AG08396 (cell line): Measurements from ENCODE around the gene NKIRAS1.

Experiments
- DNase-seq: peaks from one replicate; pipeline ENCODE4 v3.0.0; 2012; ENCODE audit warnings: low spot score, mixed read lengths

NKIRAS1 gene

GRCh38 chr3:23916886-23917678, at the start of gene NKIRAS1, which contains the start of gene RPL15:
TSS of gene NKIRAS1 (minus strand) at chr3:23916990. CDS start at chr3:23910904, 6,086 bp downstream.
TSS of gene RPL15 (plus strand) at chr3:23917132. CDS start at chr3:23917860, 728 bp downstream.
- peak; percentile 95 for DNase-seq

GRCh38 chr3:23966328-23966727, 49.5 kb upstream of the NKIRAS1 start:
- no peak for DNase-seq

- no peak for DNase-seq
Observed at GRCh38 chr3:23964537-23965235, 47.9 kb upstream of the NKIRAS1 start.

- no peak for DNase-seq
Observed at GRCh38 chr3:23961913-23962312, 45.1 kb upstream of the NKIRAS1 start.

- no peak for DNase-seq
Observed at GRCh38 chr3:23961066-23961465, 44.3 kb upstream of the NKIRAS1 start.

GRCh38 chr3:23960649-23961048, 43.9 kb upstream of the NKIRAS1 start:
- DNase-seq: no peak

GRCh38 chr3:23959135-23959900, 42.5 kb upstream of the NKIRAS1 start:
- DNase-seq: peak; percentile 49

- DNase-seq: no peak
Observed at GRCh38 chr3:23956701-23957100, 39.9 kb upstream of the NKIRAS1 start.

GRCh38 chr3:23954144-23954543, 37.4 kb upstream of the NKIRAS1 start:
- DNase-seq: no peak

GRCh38 chr3:23953523-23953922, 36.7 kb upstream of the NKIRAS1 start:
- no peak for DNase-seq

- no peak for DNase-seq
Observed at GRCh38 chr3:23952646-23953045, 35.9 kb upstream of the NKIRAS1 start.

GRCh38 chr3:23950293-23950692, 33.5 kb upstream of the NKIRAS1 start:
- DNase-seq: no peak

- DNase-seq: no peak
Observed at GRCh38 chr3:23949784-23950183, 33.0 kb upstream of the NKIRAS1 start.

- DNase-seq: no peak
Observed at GRCh38 chr3:23948761-23949160, 32.0 kb upstream of the NKIRAS1 start.

GRCh38 chr3:23945913-23946687, 29.3 kb upstream of the NKIRAS1 start:
- DNase-seq: peak; percentile 98

GRCh38 chr3:23945663-23945912, 28.8 kb upstream of the NKIRAS1 start:
- no peak for DNase-seq

GRCh38 chr3:23944861-23945662, 28.3 kb upstream of the NKIRAS1 start, which contains the start of gene NR1D2:
TSS of gene NR1D2 (plus strand) at chr3:23945286. CDS start at chr3:23945579, 293 bp downstream.
- peak; percentile 92 for DNase-seq

- DNase-seq: no peak
Observed at GRCh38 chr3:23944007-23944783, 27.4 kb upstream of the NKIRAS1 start.

GRCh38 chr3:23942546-23942945, 25.8 kb upstream of the NKIRAS1 start:
- no peak for DNase-seq

GRCh38 chr3:23941440-23941839, 24.6 kb upstream of the NKIRAS1 start:
- no peak for DNase-seq
